GM10847 (cell line): ENCODE measurements around the gene AMER1.
A peak's percentile ranks its signal among the peaks of the same experiment; 100 is the strongest.

ENCODE experiments used
- POLR2A ChIP-seq: IDR thresholded peaks from 2 replicates; pipeline ENCODE4 v1.6.1; 2011; ENCODE audit not compliant: insufficient read length; ENCODE audit errors: extremely low read depth

AMER1 gene

GRCh38 chrX:64205441-64205734, at the start of gene AMER1:
AMER1 (minus strand) TSS chrX:64205708; CDS start chrX:64193286, 12,422 bp downstream.
- TF ChIP-seq POLR2A = no peak

- TF ChIP-seq POLR2A = no peak
Observed at GRCh38 chrX:64230123-64230970, 24.8 kb upstream of the AMER1 start, which contains the start of gene ASB12. ASB12 (minus strand) TSS chrX:64230607; CDS start chrX:64225650, 4,957 bp downstream.

- TF ChIP-seq POLR2A = no peak
Observed at GRCh38 chrX:64229154-64229553, 23.6 kb upstream of the AMER1 start.

GRCh38 chrX:64218023-64218422, 12.5 kb upstream of the AMER1 start:
- TF ChIP-seq POLR2A = no peak

DNA sequence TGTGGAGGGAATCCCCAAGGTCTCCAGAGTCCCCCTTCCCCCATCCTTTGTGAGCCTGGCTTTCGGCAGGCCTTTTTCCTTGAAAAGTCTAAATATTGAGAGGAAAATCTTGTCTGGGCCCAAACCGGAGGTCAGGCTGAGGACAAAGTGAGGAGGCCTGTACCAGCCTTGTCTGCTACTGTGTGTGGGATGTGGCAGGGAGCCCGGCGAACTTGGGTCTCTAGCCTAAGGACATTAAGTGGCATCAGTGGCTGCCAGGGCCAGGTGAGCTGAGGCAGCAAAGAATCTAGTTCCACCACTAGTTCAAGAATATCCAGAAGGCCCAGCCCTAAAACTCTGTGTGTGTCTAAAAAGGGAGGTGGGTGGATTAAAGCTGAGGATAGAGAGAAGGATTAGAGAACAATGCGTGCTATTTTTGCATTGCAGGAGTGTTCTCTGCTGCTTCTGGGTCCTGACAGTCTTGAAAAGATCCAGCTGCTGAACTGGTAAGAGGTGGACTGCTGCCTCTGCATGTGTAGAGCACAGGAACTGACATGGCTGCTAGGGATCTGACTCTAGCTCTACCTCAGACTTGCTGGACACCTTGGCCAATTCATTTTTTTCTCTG, 1.2 kb upstream of the AMER1 start:
- no peak for TF ChIP-seq POLR2A

GRCh38 chrX:64205735-64206501, 410 bp upstream of the AMER1 start:
- peak; percentile 57 for TF ChIP-seq POLR2A

- TF ChIP-seq POLR2A = no peak
Observed at GRCh38 chrX:64204701-64205440, 637 bp downstream of the AMER1 start.

GRCh38 chrX:64204252-64204651, 1.3 kb downstream of the AMER1 start:
- TF ChIP-seq POLR2A = no peak

DNA sequence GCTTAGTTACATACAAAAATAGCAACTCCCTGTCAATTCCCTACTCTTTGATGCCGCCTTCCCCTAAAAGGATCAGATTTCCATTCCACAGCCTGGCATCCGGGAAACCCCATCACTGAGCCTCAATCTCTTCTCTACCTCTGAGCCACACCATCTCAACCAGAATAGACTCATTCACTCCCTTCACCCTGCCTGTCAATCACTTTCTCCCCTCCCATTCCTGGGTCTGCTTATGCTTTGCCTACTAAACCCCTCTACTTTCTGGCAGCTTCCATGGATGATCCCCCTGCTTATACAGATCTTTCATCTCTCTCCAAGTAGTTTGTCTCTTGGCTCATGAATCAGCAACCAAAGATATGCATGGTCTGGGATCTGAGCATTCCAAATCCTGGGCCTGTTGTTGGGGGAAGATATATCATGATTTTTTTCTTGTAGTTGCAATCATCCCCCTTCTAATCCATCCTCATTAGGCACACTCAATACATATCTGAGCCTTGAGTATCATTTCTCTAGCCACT, 2.6 kb downstream of the AMER1 start:
- no peak for TF ChIP-seq POLR2A

DNA sequence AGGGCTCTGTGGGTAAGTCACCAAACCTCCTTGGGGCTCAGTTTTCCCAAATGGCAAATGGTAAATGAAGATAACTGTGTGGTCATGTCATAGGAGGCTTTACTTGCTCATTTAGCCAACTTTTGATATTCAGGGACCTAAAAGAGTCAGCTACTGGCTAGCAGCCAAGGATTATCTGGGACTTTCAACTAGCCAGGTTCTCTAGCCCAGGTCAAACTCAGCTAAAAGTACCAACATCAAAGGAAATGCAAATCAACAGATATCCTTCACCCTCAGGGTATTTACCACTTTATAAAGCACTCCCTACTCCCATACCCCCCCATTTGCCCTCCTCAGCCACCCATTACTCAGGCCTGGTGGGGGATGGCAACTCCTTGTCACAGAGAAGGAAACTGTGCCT, 7.5 kb downstream of the AMER1 start:
- TF ChIP-seq POLR2A = no peak

DNA sequence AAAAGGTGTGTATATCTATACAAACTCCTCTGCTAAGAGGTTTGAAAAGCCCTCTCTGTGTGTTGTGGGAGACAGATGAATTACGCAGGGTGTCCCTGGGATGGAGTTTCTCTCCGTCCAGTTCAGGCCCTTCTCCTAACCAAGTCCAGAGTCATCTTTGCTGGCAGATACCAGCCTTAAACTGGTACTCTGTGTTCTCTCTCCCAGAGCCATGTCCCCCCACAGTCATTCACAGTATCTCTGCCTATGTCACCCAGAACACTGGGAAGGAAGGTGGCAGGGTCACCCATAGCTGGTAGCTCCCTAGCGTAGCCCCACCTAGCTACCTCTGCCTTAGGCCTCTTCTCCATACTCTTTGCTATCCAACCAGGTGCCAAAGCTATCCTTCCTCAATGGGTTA, 8.9 kb downstream of the AMER1 start:
- no peak for TF ChIP-seq POLR2A

DNA sequence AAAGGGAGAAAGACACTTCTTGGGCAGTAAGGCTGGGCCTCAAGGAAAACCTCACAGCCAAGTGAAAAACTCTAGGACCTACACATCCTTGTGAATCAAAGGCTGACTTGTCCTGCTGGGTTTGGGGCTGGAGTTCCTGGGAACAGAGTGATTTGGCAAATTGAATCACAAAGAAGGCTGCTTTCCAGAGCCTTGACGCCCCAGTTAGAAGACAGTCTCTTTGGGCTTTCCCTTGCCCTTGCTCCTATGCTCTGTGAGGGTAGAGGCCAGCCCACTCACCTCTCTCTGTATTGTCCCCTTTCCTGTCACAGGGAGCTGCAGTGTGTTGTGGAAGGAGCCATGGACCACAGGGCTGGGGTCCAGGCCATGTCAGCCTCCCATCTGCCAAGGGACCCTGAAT, 9.6 kb downstream of the AMER1 start:
- no peak for TF ChIP-seq POLR2A

- no peak for TF ChIP-seq POLR2A
Observed at GRCh38 chrX:64192673-64193072, 12.8 kb downstream of the AMER1 start.

DNA sequence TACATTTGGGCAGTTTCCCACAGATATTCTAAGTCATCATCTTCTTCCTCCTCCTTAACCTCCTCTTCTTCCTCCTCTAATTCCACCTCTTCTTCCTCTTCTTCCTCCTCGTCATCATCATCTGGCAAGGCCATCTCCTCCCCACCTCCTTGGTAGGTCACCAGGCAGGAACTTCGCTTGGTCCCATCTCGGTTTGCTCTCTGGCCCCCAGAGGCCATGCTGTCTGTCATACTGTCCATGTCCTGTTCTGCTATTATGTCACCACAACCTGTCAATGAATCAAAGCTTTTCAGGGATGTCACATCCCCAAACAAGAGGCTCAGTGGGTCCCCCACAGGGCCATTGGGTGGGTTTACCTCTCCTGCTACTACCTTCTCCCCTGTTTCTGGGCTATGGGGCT, 13.5 kb downstream of the AMER1 start:
- TF ChIP-seq POLR2A = no peak
